Kidney (tissue), 14 donors: ENCODE data around the gene BPTF. TPM values are rescaled to one million over a fixed set of nuclear protein-coding genes. Genes with fewer than 3 reads are reported as not detected.
A peak's percentile ranks its signal among the peaks of the same experiment; 100 is the strongest.

ENCODE experiments used
- DNase-seq, 5 donors: peaks; one replicate each; pipeline ENCODE4 v3.0.0-alpha.2; 2013 to 2020
- FAIRE-seq: peaks from 2 replicates; lab custom pipeline; 2012; peaks lifted over from hg19 to GRCh38; lab: Jason Lieb, UNC
- H3K27ac ChIP-seq, 2 donors: one replicate each; pipeline ENCODE4 v1.7.0; 2013; ENCODE audit warnings: low read depth in 2 of 2, low read length in 2 of 2, inconsistent platforms in 1 of 2
- H3K27me3 ChIP-seq: one replicate; pipeline ENCODE4 v1.7.1; 2013; ENCODE audit warnings: low read length, inconsistent platforms; ENCODE audit not compliant: control insufficient read depth, insufficient read depth
- H3K36me3 ChIP-seq, 3 donors: one replicate each; pipeline versions ENCODE4 v1.7.0 to v1.7.1; 2013; ENCODE audit warnings: low read length in 3 of 3, control low read depth in 1 of 3, inconsistent platforms in 1 of 3; ENCODE audit not compliant: insufficient read depth in 3 of 3, control insufficient read depth in 2 of 3
- H3K4me1 ChIP-seq, 3 donors: one replicate each; pipeline versions ENCODE4 v1.7.0 to v1.7.1; 2013; ENCODE audit warnings: low read length in 3 of 3, inconsistent platforms in 1 of 3, low read depth in 1 of 3; ENCODE audit not compliant: control insufficient read depth in 2 of 3, insufficient read depth in 2 of 3
- H3K4me3 ChIP-seq, 3 donors: one replicate each; pipeline versions ENCODE4 v1.7.0 to v1.8.1; 2013; ENCODE audit warnings: low read length in 3 of 3, control low read depth in 1 of 3, inconsistent platforms in 1 of 3
- H3K9ac ChIP-seq, 3 donors: one replicate each; pipeline versions ENCODE4 v1.7.0 to v1.7.1; 2013; ENCODE audit warnings: low read length in 3 of 3, control low read depth in 1 of 3, inconsistent platforms in 1 of 3
- H3K9me3 ChIP-seq, 3 donors: one replicate each; pipeline versions ENCODE4 v1.7.0 to v1.7.1; 2013; ENCODE audit warnings: low read length in 3 of 3, control low read depth in 1 of 3, inconsistent platforms in 1 of 3; ENCODE audit not compliant: control insufficient read depth in 2 of 3, insufficient read depth in 1 of 3
- CTCF ChIP-seq: IDR thresholded peaks from 3 replicates; pipeline ENCODE4 v1.5.1; 2012; ENCODE audit warnings: mild to moderate bottlenecking, moderate library complexity, borderline replicate concordance; ENCODE audit not compliant: insufficient read depth; ENCODE audit errors: extremely low read depth
- intact Hi-C: fragments of 100-400 bp; cut with DNase I; formaldehyde crosslinking; loops from one replicate; pipeline ENCODE4 v1.11.1; 2022
- polyA plus RNA-seq: library from polyadenylated mRNA; stranded (reverse); fragments of 350-450 nt; fragmentation: Illumina TruSeq; extraction: RNeasy Lipid Tissue Mini Kit (QIAGEN cat#74804); gene quantifications from one replicate; pipeline ENCODE4 v1.2.3, GENCODE V29; 2014; ENCODE audit warnings: low read depth, low replicate concordance; ENCODE audit not compliant: insufficient read depth
- total RNA-seq: library from RNA; stranded (reverse); fragmentation: NEBNext Ultra II Directional; extraction: Animal tissue kit (Norgen Biotek cat#: 25700); gene quantifications from one replicate; pipeline ENCODE4 v1.2.1, GENCODE V29; 2021
- donor health status: control.
- donor health status: control.
- donor health status: control.
- donor health status: control.
- donor health status: control.
- donor health status: DM: yes; HTN: yes; CAD: no.
- donor health status: Normal renal cell carcinoma (clear cell type).

The BPTF gene
- total and polyA plus RNA-seq, 2 donors from 2014 or later, result 14.6 to 103 TPM

- Histone ChIP-seq H3K27me3 (no peaks in the 10 kb centered on the region), H3K9me3 (no peaks in the 10 kb centered on the region), H3K27ac (no peak overlapping the region), H3K36me3 (no peaks in the 10 kb centered on the region), H3K9ac (no peak overlapping the region), H3K4me1 (no peaks in the 10 kb centered on the region), H3K4me3 (no peak overlapping the region)
- FAIRE-seq (no peak), DNase-seq (no peak)
- TF ChIP-seq CTCF, result no peak
- intact Hi-C loops, result no loop called here
These were observed 178.9 kb downstream of the BPTF start for GRCh38 chr17:68004201-68004600.

GRCh38 chr17:68006797-68007196 is 181.5 kb downstream of the BPTF start:
- Histone ChIP-seq H3K9ac (no peak overlapping the region), H3K4me1 (no peaks in the 10 kb centered on the region), H3K4me3 (no peak overlapping the region), H3K9me3 (no peaks in the 10 kb centered on the region), H3K27me3 (no peaks in the 10 kb centered on the region), H3K27ac (no peak overlapping the region), H3K36me3 (no peaks in the 10 kb centered on the region)
- no peak for DNase-seq
- FAIRE-seq, result no peak
- intact Hi-C loops, result no loop called here
- no peak for TF ChIP-seq CTCF

- DNase-seq, result no peak
- no peaks in the 10 kb centered on the region for H3K4me1 ChIP-seq
- peak overlapping the region in 1 of 3 donors; percentile 29 for H3K4me3 ChIP-seq
- H3K9me3 ChIP-seq, result no peaks in the 10 kb centered on the region
- no peaks in the 10 kb centered on the region for H3K27me3 ChIP-seq
- intact Hi-C loops, result no loop called here
- no peak overlapping the region for H3K9ac ChIP-seq
- no peaks in the 10 kb centered on the region for H3K36me3 ChIP-seq
- TF ChIP-seq CTCF, result peak; percentile 46
- no peak for FAIRE-seq
- H3K27ac ChIP-seq, result no peak overlapping the region
These were observed 185.9 kb downstream of the BPTF start for GRCh38 chr17:68011199-68011665.

GRCh38 chr17:68013385-68013784 is 188.1 kb downstream of the BPTF start:
- no peaks in the 10 kb centered on the region for H3K9me3 ChIP-seq
- H3K4me3 ChIP-seq, result no peak overlapping the region
- no peaks in the 10 kb centered on the region for H3K27me3 ChIP-seq
- H3K4me1 ChIP-seq, result no peaks in the 10 kb centered on the region
- TF ChIP-seq CTCF, result no peak
- no peaks in the 10 kb centered on the region for H3K36me3 ChIP-seq
- H3K9ac ChIP-seq, result no peak overlapping the region
- H3K27ac ChIP-seq, result no peak overlapping the region
- DNase-seq, result no peak
- FAIRE-seq, result no peak
- intact Hi-C loops, result no loop called here
